ENCODE data around the gene F7. TPM values are rescaled to one million over a fixed set of nuclear protein-coding genes. Genes with fewer than 3 reads are reported as not detected.

The F7 gene
- total RNA-seq, 1 donor from 2014 or later = not detected

DNA sequence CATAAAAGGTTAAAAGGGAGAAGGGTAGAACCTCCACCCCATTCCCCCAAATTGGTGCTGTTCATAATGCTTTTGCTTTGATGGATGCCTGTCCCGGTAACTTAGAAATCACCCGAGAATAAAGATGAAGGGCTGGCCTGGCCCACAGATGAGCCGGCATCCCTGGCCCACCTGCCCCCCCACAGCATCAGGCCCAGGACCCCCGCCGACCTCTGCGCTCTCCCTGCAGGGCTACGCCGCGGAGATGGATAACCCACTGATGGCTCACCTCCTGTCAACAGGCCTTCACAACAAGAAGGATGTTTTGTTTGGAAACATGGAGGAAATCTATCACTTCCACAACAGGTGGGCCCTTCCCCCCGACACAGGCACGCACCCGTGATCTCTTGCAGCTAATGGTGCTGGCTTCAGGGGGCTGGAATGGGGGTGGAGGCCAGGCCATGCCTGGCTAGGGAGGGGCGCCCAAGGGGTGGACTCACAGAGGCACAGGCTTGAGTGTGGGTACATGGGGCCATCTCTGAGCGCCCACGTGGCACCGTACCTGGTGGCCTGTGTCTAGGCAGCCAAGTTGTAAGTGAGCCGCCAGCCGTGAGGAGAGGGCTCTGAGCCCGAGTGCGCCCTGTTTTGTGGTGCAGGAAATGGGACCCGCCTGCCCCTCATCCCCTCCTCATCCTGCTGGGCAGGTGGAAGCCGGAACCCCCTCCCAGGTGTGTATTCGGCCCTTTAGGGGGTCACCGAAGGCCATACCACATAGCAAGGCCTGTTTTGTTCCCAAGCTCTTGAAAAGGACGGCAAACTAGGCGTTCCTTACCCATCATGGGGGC is 23.2 kb upstream of the F7 start:
- Mint-ChIP-seq H3K27me3 (ENCODE audit: unreplicated experiment) (peaks cover 7% of the 10 kb centered on the region), H3K27ac (ENCODE audit: unreplicated experiment) (no peak overlapping the region), H3K9me3 (ENCODE audit: unreplicated experiment) (no peaks in the 10 kb centered on the region), H3K4me1 (ENCODE audit: unreplicated experiment) (no peaks in the 10 kb centered on the region), H3K36me3 (ENCODE audit: unreplicated experiment) (peaks cover 2% of the 10 kb centered on the region), H3K4me3 (ENCODE audit: unreplicated experiment) (no peak overlapping the region)
- DNase-seq (ENCODE audit: extremely low spot score, unreplicated experiment) = no peak
- TF ChIP-seq, protein P1, sequence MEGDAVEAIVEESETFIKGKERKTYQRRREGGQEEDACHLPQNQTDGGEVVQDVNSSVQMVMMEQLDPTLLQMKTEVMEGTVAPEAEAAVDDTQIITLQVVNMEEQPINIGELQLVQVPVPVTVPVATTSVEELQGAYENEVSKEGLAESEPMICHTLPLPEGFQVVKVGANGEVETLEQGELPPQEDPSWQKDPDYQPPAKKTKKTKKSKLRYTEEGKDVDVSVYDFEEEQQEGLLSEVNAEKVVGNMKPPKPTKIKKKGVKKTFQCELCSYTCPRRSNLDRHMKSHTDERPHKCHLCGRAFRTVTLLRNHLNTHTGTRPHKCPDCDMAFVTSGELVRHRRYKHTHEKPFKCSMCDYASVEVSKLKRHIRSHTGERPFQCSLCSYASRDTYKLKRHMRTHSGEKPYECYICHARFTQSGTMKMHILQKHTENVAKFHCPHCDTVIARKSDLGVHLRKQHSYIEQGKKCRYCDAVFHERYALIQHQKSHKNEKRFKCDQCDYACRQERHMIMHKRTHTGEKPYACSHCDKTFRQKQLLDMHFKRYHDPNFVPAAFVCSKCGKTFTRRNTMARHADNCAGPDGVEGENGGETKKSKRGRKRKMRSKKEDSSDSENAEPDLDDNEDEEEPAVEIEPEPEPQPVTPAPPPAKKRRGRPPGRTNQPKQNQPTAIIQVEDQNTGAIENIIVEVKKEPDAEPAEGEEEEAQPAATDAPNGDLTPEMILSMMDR (IDR thresholded peaks at IDR 0.05) = no peak

DNA sequence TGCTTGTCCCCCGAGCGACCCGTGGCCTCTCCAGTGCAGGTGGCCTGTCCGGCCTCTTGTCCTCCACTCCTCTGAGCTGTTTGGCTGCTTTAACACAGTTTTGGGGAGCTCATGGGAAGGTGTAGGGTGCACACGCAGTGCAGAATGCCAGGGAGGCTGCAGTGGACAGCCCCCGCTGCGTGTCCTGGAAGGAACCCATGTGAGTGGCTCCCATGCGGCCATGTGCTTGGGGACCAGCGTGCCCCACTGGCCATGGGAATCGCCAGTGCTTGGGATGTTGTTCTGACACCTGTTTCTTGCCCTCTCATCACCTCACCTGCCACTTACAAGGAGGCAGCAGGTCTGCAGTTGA is 22.6 kb upstream of the F7 start:
- Mint-ChIP-seq H3K4me3 (ENCODE audit: unreplicated experiment) (no peak overlapping the region), H3K27me3 (ENCODE audit: unreplicated experiment) (peaks cover 7% of the 10 kb centered on the region), H3K9me3 (ENCODE audit: unreplicated experiment) (no peaks in the 10 kb centered on the region), H3K27ac (ENCODE audit: unreplicated experiment) (no peak overlapping the region), H3K4me1 (ENCODE audit: unreplicated experiment) (no peaks in the 10 kb centered on the region), H3K36me3 (ENCODE audit: unreplicated experiment) (peaks cover 2% of the 10 kb centered on the region)
- TF ChIP-seq, protein P1 (IDR thresholded peaks at IDR 0.05) = no peak
- DNase-seq (ENCODE audit: extremely low spot score, unreplicated experiment) = no peak

- H3K4me1 Mint-ChIP-seq (ENCODE audit: unreplicated experiment) = no peaks in the 10 kb centered on the region
- DNase-seq (ENCODE audit: extremely low spot score, unreplicated experiment) = no peak
- H3K4me3 Mint-ChIP-seq (ENCODE audit: unreplicated experiment) = no peak overlapping the region
- no peak overlapping the region for H3K27ac Mint-ChIP-seq (ENCODE audit: unreplicated experiment)
- peaks cover 7% of the 10 kb centered on the region for H3K27me3 Mint-ChIP-seq (ENCODE audit: unreplicated experiment)
- TF ChIP-seq, protein P1 (IDR thresholded peaks at IDR 0.05) = no peak
- H3K9me3 Mint-ChIP-seq (ENCODE audit: unreplicated experiment) = no peaks in the 10 kb centered on the region
- peaks cover 2% of the 10 kb centered on the region for H3K36me3 Mint-ChIP-seq (ENCODE audit: unreplicated experiment)
Observed at GRCh38 chr13:113083402-113084061, 22.1 kb upstream of the F7 start.

- peaks cover 6% of the 10 kb centered on the region for H3K27me3 Mint-ChIP-seq (ENCODE audit: unreplicated experiment)
- no peak for DNase-seq (ENCODE audit: extremely low spot score, unreplicated experiment)
- H3K36me3 Mint-ChIP-seq (ENCODE audit: unreplicated experiment) = peaks cover 2% of the 10 kb centered on the region
- H3K9me3 Mint-ChIP-seq (ENCODE audit: unreplicated experiment) = no peaks in the 10 kb centered on the region
- TF ChIP-seq, protein P1 (IDR thresholded peaks at IDR 0.05) = no peak
- no peaks in the 10 kb centered on the region for H3K4me1 Mint-ChIP-seq (ENCODE audit: unreplicated experiment)
- no peak overlapping the region for H3K4me3 Mint-ChIP-seq (ENCODE audit: unreplicated experiment)
- no peak overlapping the region for H3K27ac Mint-ChIP-seq (ENCODE audit: unreplicated experiment)
Observed at GRCh38 chr13:113084094-113084942, 21.3 kb upstream of the F7 start.

Measured in osteocyte (in vitro differentiated cells).